Measurements from ENCODE around the gene ARHGAP11A. TPM values are rescaled to one million over a fixed set of nuclear protein-coding genes. Genes with fewer than 3 reads are reported as not detected.

ARHGAP11A gene
- polyA plus RNA-seq, 1 donor from 2014 or later: 0.50 TPM

- Histone ChIP-seq H3K79me2 (replicated peaks; ENCODE audit: insufficient read depth, low read length) (no peaks in the 10 kb centered on the region), H3F3A (ENCODE audit: insufficient read depth, low read length, poor library complexity, severe bottlenecking) (no peaks in the 10 kb centered on the region)
These were observed 49.5 kb downstream of the ARHGAP11A start for GRCh38 chr15:32664796-32665195.

GRCh38 chr15:32667321-32667720 lies 52.0 kb downstream of the ARHGAP11A start:
- H3F3A ChIP-seq (ENCODE audit: insufficient read depth, low read length, poor library complexity, severe bottlenecking): no peaks in the 10 kb centered on the region

More at GRCh38 chr15:32664796-32665195, 49.5 kb downstream of the ARHGAP11A start:
- H3K9me2 ChIP-seq (ENCODE audit: insufficient read depth, low read length): no peaks in the 10 kb centered on the region
- H3K4me2 ChIP-seq (ENCODE audit: low read length): no peak overlapping the region
- no peak overlapping the region for H2AFZ ChIP-seq (ENCODE audit: low read depth, low read length)
- H4K20me1 ChIP-seq (ENCODE audit: insufficient read depth): no peaks in the 10 kb centered on the region
- no peaks in the 10 kb centered on the region for H3K9me3 ChIP-seq (ENCODE audit: low read length)
- no peak overlapping the region for H3K9ac ChIP-seq (ENCODE audit: low read length)
- H3K27ac ChIP-seq (ENCODE audit: low read length): no peak overlapping the region
- TF ChIP-seq EZH2 (IDR thresholded peaks at IDR 0.05; ENCODE audit: borderline replicate concordance, insufficient read depth, low read length, poor library complexity, severe bottlenecking) (no peak), SMC3 (conservative IDR thresholded peaks at IDR 0.05; ENCODE audit: poor library complexity) (no peak), CTCF (IDR thresholded peaks at IDR 0.05; ENCODE audit: poor library complexity, severe bottlenecking) (no peak)
- H3K27me3 ChIP-seq (ENCODE audit: insufficient read depth, low read depth, low read length): no peaks in the 10 kb centered on the region
- no peak overlapping the region for H3K4me3 ChIP-seq (ENCODE audit: low read length)
- no peaks in the 10 kb centered on the region for H3K36me3 ChIP-seq (ENCODE audit: insufficient read depth, low read length)

More at GRCh38 chr15:32667321-32667720, 52.0 kb downstream of the ARHGAP11A start:
- no peak overlapping the region for H3K4me2 ChIP-seq (ENCODE audit: low read length)
- no peaks in the 10 kb centered on the region for H3K79me2 ChIP-seq (replicated peaks; ENCODE audit: insufficient read depth, low read length)
- H3K36me3 ChIP-seq (ENCODE audit: insufficient read depth, low read length): no peaks in the 10 kb centered on the region
- no peaks in the 10 kb centered on the region for H4K20me1 ChIP-seq (ENCODE audit: insufficient read depth)
- TF ChIP-seq MXI1 (conservative IDR thresholded peaks at IDR 0.05; ENCODE audit: poor library complexity, severe bottlenecking): no peak
- no peak for TF ChIP-seq EZH2 (IDR thresholded peaks at IDR 0.05; ENCODE audit: borderline replicate concordance, insufficient read depth, low read length, poor library complexity, severe bottlenecking)
- no peak for TF ChIP-seq EP300 (conservative IDR thresholded peaks at IDR 0.05; ENCODE audit: poor library complexity, severe bottlenecking)
- no peak for TF ChIP-seq REST (IDR thresholded peaks at IDR 0.05; ENCODE audit: borderline replicate concordance)
- TF ChIP-seq SMC3 (conservative IDR thresholded peaks at IDR 0.05; ENCODE audit: poor library complexity): no peak
- TF ChIP-seq POLR2AphosphoS5 (IDR thresholded peaks at IDR 0.05): no peak
- no peak for TF ChIP-seq CTCF (IDR thresholded peaks at IDR 0.05; ENCODE audit: poor library complexity, severe bottlenecking)
- no peak for TF ChIP-seq RAD21 (conservative IDR thresholded peaks at IDR 0.05)
- no peak for TF ChIP-seq TAF1 (IDR thresholded peaks at IDR 0.05; ENCODE audit: low read depth)
- H3K9me3 ChIP-seq (ENCODE audit: low read length): no peaks in the 10 kb centered on the region
- no peak overlapping the region for H3K4me3 ChIP-seq (ENCODE audit: low read length)
- no peaks in the 10 kb centered on the region for H3K9me2 ChIP-seq (ENCODE audit: insufficient read depth, low read length)
- H2AFZ ChIP-seq (ENCODE audit: low read depth, low read length): no peak overlapping the region
- H3K9ac ChIP-seq (ENCODE audit: low read length): no peak overlapping the region
- H3K27me3 ChIP-seq (ENCODE audit: insufficient read depth, low read depth, low read length): no peaks in the 10 kb centered on the region
- no peak overlapping the region for H3K27ac ChIP-seq (ENCODE audit: low read length)
